ENCODE data around the gene GPC3.

The GPC3 gene

GRCh38 chrX:134002921-134003615 is 17.7 kb upstream of the GPC3 start:
- ChIA-PET POLR2A (no interaction called here), CTCF (interaction anchor here (0.7 kb wide), 1 partner anchor 164 kb away, joined by 11 read pairs; no protein-coding TSS in a partner anchor)
- DNase-seq (ENCODE audit: extremely low spot score): no peak
- TF ChIP-seq LEF1 (IDR thresholded peaks at IDR 0.05; ENCODE audit: borderline replicate concordance): no peak
- no peak for TF ChIP-seq ELF4 (IDR thresholded peaks at IDR 0.05)
- TF ChIP-seq ARNT (IDR thresholded peaks at IDR 0.05): no peak
- TF ChIP-seq SP1 (IDR thresholded peaks at IDR 0.05): no peak
- no peak for TF ChIP-seq FOXK2 (IDR thresholded peaks at IDR 0.05)
- no peak for TF ChIP-seq BHLHE40 (IDR thresholded peaks at IDR 0.05; ENCODE audit: borderline replicate concordance)
- no peak for TF ChIP-seq CTBP1 (IDR thresholded peaks at IDR 0.05; ENCODE audit: borderline replicate concordance)

GRCh38 chrX:134000260-134001245 is 15.2 kb upstream of the GPC3 start:
- ChIA-PET POLR2A (interaction anchor here (0.7 to 2.5 kb wide), 10 partner anchors 9 to 111 kb away, joined by 3 to 10 read pairs (median 4); no protein-coding TSS in a partner anchor), CTCF (interaction anchor here (0.8 kb wide), 1 partner anchor 26 kb away, joined by 3 read pairs; no protein-coding TSS in a partner anchor)
- TF ChIP-seq TARDBP (IDR thresholded peaks at IDR 0.05) (no peak), BHLHE40 (IDR thresholded peaks at IDR 0.05; ENCODE audit: borderline replicate concordance) (no peak), LEF1 (IDR thresholded peaks at IDR 0.05; ENCODE audit: borderline replicate concordance) (no peak), NFRKB (IDR thresholded peaks at IDR 0.05) (no peak), FOXK2 (IDR thresholded peaks at IDR 0.05) (no peak), FOXM1 (IDR thresholded peaks at IDR 0.05; ENCODE audit: borderline replicate concordance) (no peak), ZNF384 (IDR thresholded peaks at IDR 0.05) (0 out of 2 replicates have a peak, but pooled peaks have one; percentile 38)
- DNase-seq (ENCODE audit: extremely low spot score): no peak

- POLR2A ChIA-PET: interaction anchor here (0.7 to 2.5 kb wide), 6 partner anchors 10 to 163 kb away, joined by 3 to 10 read pairs (median 4); no protein-coding TSS in a partner anchor
- TF ChIP-seq LEF1 (IDR thresholded peaks at IDR 0.05; ENCODE audit: borderline replicate concordance) (no peak), CTBP1 (IDR thresholded peaks at IDR 0.05; ENCODE audit: borderline replicate concordance) (no peak), SUZ12 (IDR thresholded peaks at IDR 0.05) (no peak), FOXA1 (IDR thresholded peaks at IDR 0.05) (no peak), PKNOX1 (IDR thresholded peaks at IDR 0.05) (no peak), SP1 (IDR thresholded peaks at IDR 0.05) (no peak), L3MBTL2 (conservative IDR thresholded peaks at IDR 0.05) (no peak), NFRKB (IDR thresholded peaks at IDR 0.05) (no peak), ARNT (IDR thresholded peaks at IDR 0.05) (no peak), BHLHE40 (IDR thresholded peaks at IDR 0.05; ENCODE audit: borderline replicate concordance) (no peak), ELF4 (IDR thresholded peaks at IDR 0.05) (no peak), HDGF (IDR thresholded peaks at IDR 0.05; ENCODE audit: borderline replicate concordance) (no peak), FOXM1 (IDR thresholded peaks at IDR 0.05; ENCODE audit: borderline replicate concordance) (no peak), TARDBP (IDR thresholded peaks at IDR 0.05) (no peak), ZNF384 (IDR thresholded peaks at IDR 0.05) (no peak)
- CTCF ChIA-PET: interaction anchor here (0.7 kb wide), 1 partner anchor 533 kb away, joined by 3 read pairs; no protein-coding TSS in a partner anchor
- DNase-seq (ENCODE audit: extremely low spot score): no peak
Observed at GRCh38 chrX:133999031-133999705, 13.8 kb upstream of the GPC3 start.

- ChIA-PET CTCF (no interaction called here), POLR2A (no interaction called here)
- TF ChIP-seq FOXK2 (IDR thresholded peaks at IDR 0.05): no peak
- TF ChIP-seq NFRKB (IDR thresholded peaks at IDR 0.05): no peak
- no peak for TF ChIP-seq FOXM1 (IDR thresholded peaks at IDR 0.05; ENCODE audit: borderline replicate concordance)
- TF ChIP-seq ZNF384 (IDR thresholded peaks at IDR 0.05): no peak
- TF ChIP-seq L3MBTL2 (conservative IDR thresholded peaks at IDR 0.05): no peak
- no peak for TF ChIP-seq TARDBP (IDR thresholded peaks at IDR 0.05)
- TF ChIP-seq PKNOX1 (IDR thresholded peaks at IDR 0.05): no peak
- no peak for DNase-seq (ENCODE audit: extremely low spot score)
Observed at GRCh38 chrX:133995759-133996158, 10.4 kb upstream of the GPC3 start.

GRCh38 chrX:133994576-133994975 is 9.2 kb upstream of the GPC3 start:
- ChIA-PET CTCF (no interaction called here), POLR2A (no interaction called here)
- TF ChIP-seq FOXA1 (IDR thresholded peaks at IDR 0.05) (no peak), ELF4 (IDR thresholded peaks at IDR 0.05) (no peak), NFRKB (IDR thresholded peaks at IDR 0.05) (no peak), L3MBTL2 (conservative IDR thresholded peaks at IDR 0.05) (no peak), LEF1 (IDR thresholded peaks at IDR 0.05; ENCODE audit: borderline replicate concordance) (no peak), CTBP1 (IDR thresholded peaks at IDR 0.05; ENCODE audit: borderline replicate concordance) (no peak), ZNF384 (IDR thresholded peaks at IDR 0.05) (no peak), SP1 (IDR thresholded peaks at IDR 0.05) (no peak), FOXM1 (IDR thresholded peaks at IDR 0.05; ENCODE audit: borderline replicate concordance) (no peak), TARDBP (IDR thresholded peaks at IDR 0.05) (no peak)
- no peak for DNase-seq (ENCODE audit: extremely low spot score)

- TF ChIP-seq HDGF (IDR thresholded peaks at IDR 0.05; ENCODE audit: borderline replicate concordance): no peak
- peak; percentile 91 for TF ChIP-seq PKNOX1 (IDR thresholded peaks at IDR 0.05)
- no peak for TF ChIP-seq FOXM1 (IDR thresholded peaks at IDR 0.05; ENCODE audit: borderline replicate concordance)
- DNase-seq (ENCODE audit: extremely low spot score): no peak
- ChIA-PET CTCF (interaction anchor here (0.6 to 1.8 kb wide), 4 partner anchors 33 to 289 kb away, joined by 3 to 5 read pairs (median 4); no protein-coding TSS in a partner anchor), POLR2A (interaction anchor here (1.2 kb wide), 1 partner anchor 23 kb away, joined by 4 read pairs; no protein-coding TSS in a partner anchor)
Observed at GRCh38 chrX:133992882-133993281, 7.5 kb upstream of the GPC3 start.

Measured in HEK293T (cell line).